Ovary (tissue), 3 donors: Measurements from ENCODE around the gene IGF2BP2.

Experiments
- EP300 ChIP-seq: sonication (generic); formaldehyde crosslinking; IDR thresholded peaks from one replicate; pipeline ENCODE4 v1.6.1; 2017; ENCODE audit warnings: antibody characterized with exemption
- POLR2A ChIP-seq: fragments of 450-650 bp; IDR thresholded peaks from one replicate; pipeline ENCODE4 v1.6.1; 2017; ENCODE audit warnings: antibody characterized with exemption, mild to moderate bottlenecking, moderate library complexity
- TF ChIP-seq, protein P1 (sequence below), 3 donors: fragments of 450-650 bp in 2 of 3; fragments of 200-600 bp in 1 of 3; IDR thresholded peaks; one replicate each; pipeline versions ENCODE4 v1.5.1 to v1.8.0; 2016 to 2022; ENCODE audit warnings: antibody characterized with exemption in 3 of 3, mild to moderate bottlenecking in 1 of 3
- donor health status: DM: no; HTN: no; CAD: no.

DNA sequence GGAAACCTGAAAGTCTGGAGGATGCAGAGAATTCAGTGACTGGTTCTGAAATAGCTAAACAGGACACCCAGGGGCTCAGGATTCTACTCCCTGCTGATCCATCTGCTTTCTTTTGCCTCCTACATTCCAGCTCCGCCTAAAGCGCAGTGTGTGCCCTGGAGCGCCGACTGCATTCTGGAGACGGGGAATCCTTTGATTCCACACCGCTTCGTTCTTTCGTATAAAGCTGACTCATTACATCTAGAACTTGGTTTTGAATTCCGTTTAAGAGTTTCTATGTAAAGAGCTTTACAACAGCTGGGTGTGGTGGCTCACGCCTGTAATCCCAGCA is 177.0 kb downstream of the IGF2BP2 start:
- TF ChIP-seq, protein P1, sequence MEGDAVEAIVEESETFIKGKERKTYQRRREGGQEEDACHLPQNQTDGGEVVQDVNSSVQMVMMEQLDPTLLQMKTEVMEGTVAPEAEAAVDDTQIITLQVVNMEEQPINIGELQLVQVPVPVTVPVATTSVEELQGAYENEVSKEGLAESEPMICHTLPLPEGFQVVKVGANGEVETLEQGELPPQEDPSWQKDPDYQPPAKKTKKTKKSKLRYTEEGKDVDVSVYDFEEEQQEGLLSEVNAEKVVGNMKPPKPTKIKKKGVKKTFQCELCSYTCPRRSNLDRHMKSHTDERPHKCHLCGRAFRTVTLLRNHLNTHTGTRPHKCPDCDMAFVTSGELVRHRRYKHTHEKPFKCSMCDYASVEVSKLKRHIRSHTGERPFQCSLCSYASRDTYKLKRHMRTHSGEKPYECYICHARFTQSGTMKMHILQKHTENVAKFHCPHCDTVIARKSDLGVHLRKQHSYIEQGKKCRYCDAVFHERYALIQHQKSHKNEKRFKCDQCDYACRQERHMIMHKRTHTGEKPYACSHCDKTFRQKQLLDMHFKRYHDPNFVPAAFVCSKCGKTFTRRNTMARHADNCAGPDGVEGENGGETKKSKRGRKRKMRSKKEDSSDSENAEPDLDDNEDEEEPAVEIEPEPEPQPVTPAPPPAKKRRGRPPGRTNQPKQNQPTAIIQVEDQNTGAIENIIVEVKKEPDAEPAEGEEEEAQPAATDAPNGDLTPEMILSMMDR (IDR thresholded peaks at IDR 0.05) = no peak
- TF ChIP-seq POLR2A (no peak), EP300 (no peak)
